T-helper 22 cell (primary cell): ENCODE results near the gene IMPDH1.
"Not testable (repeated sequence)": the region's sequence is repeated elsewhere in the genome, so short reads cannot be mapped to it uniquely, and the experiment has no call there.

Experiments used
- DNase-seq: peaks from one replicate; pipeline ENCODE4 v3.0.0-alpha.2; 2020; ENCODE audit warnings: low read depth

IMPDH1 gene

GRCh38 chr7:128409596-128410450 lies at the start of gene IMPDH1:
IMPDH1 (minus strand) TSS chr7:128409982; CDS start chr7:128409901, 81 bp downstream.
- peak; percentile 77 for DNase-seq

- peak; percentile 49 for DNase-seq
These were observed 49.7 kb upstream of the IMPDH1 start for GRCh38 chr7:128459394-128459878.

- no peak for DNase-seq
These were observed 49.2 kb upstream of the IMPDH1 start for GRCh38 chr7:128458956-128459355.

GRCh38 chr7:128457385-128457784 lies 47.6 kb upstream of the IMPDH1 start:
- DNase-seq = not testable (repeated sequence)

- no peak for DNase-seq
These were observed 46.5 kb upstream of the IMPDH1 start for GRCh38 chr7:128456255-128456725.

- peak; percentile 90 for DNase-seq
These were observed 45.9 kb upstream of the IMPDH1 start, which contains the start of gene HILPDA for GRCh38 chr7:128455543-128456254. HILPDA (plus strand) TSS chr7:128455878; CDS start chr7:128457269, 1,391 bp downstream.

GRCh38 chr7:128454808-128455542 lies 45.2 kb upstream of the IMPDH1 start:
- no peak for DNase-seq

- DNase-seq = no peak
These were observed 44.3 kb upstream of the IMPDH1 start for GRCh38 chr7:128453836-128454804.

- no peak for DNase-seq
These were observed 42.8 kb upstream of the IMPDH1 start for GRCh38 chr7:128452552-128452951.

- no peak for DNase-seq
These were observed 41.1 kb upstream of the IMPDH1 start for GRCh38 chr7:128450913-128451312.

GRCh38 chr7:128450409-128450808 lies 40.6 kb upstream of the IMPDH1 start:
- no peak for DNase-seq

- no peak for DNase-seq
These were observed 39.0 kb upstream of the IMPDH1 start for GRCh38 chr7:128448751-128449302.

GRCh38 chr7:128447941-128448564 lies 38.3 kb upstream of the IMPDH1 start:
- DNase-seq = no peak

GRCh38 chr7:128446306-128446705 lies 36.5 kb upstream of the IMPDH1 start:
- DNase-seq = no peak

- DNase-seq = no peak
These were observed 34.2 kb upstream of the IMPDH1 start for GRCh38 chr7:128443831-128444600.

- no peak for DNase-seq
These were observed 32.6 kb upstream of the IMPDH1 start for GRCh38 chr7:128442356-128442755.

- no peak for DNase-seq
These were observed 27.9 kb upstream of the IMPDH1 start for GRCh38 chr7:128437426-128438332.

GRCh38 chr7:128435327-128435686 lies 25.5 kb upstream of the IMPDH1 start:
- DNase-seq = no peak
